Measurements from ENCODE around the gene PHACTR1.
A peak's percentile ranks its signal among the peaks of the same experiment; 100 is the strongest.

Gene PHACTR1

DNA sequence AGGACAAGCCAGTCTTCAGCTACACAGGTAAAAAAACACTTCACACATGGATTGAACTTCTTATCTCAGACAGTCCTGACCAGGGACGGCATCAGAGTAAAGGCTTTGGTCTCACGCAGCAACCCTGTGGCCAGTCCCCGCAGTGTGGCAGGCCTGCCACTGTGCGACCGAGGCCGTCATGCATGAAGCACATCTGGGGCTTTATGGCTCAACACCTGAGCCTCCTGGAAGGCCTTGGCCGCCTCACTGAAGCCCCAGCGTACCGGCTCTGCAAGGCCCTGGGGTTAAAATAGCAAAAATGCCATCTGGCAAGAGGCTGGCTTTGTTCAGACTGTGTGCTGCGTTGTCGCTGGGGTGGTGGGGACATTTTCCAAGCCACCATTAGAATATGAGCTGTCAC is 579.0 kb downstream of the PHACTR1 start:
- no peak for TF ChIP-seq Cebpa-rat (IDR thresholded peaks at IDR 0.05)
- no peaks in the 10 kb centered on the region for H3K27me3 ChIP-seq
- peak overlapping the region; percentile 82 for H3K9ac ChIP-seq
- no peaks in the 10 kb centered on the region for H4K20me1 ChIP-seq
- peaks cover 69% of the 10 kb centered on the region for H3K4me1 ChIP-seq
- peak overlapping the region; percentile 90 for H3K4me2 ChIP-seq
- H3K9me3 ChIP-seq, result no peaks in the 10 kb centered on the region; the same call in 1 of the 2 replicates
- H3K36me3 ChIP-seq, result peaks cover 58% of the 10 kb centered on the region
- peak overlapping the region; percentile 97 for H3K27ac ChIP-seq
- H3K4me3 ChIP-seq, result peak overlapping the region; percentile 35

DNA sequence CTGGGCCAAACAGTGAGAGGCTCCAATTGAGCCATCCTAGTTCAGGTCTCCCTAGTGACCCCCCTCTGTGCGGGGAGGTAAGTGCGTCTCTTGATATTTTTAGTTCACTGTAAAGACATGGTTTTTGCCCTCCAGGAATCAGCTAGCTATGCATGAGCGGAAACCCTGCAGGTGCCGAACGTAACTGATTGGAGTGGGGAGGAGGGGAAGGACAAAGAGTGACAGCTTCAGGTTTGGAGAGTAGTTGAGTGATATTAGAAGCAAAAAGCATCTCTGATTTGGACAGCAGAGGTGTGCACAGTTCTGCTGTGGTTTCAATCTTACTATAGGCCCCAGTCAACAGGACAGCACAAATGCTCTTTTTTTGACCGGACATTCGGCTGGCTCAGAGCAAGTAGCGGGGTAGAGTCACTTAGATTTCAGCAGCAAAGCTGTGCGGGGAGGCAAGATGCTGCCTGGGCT is 580.0 kb downstream of the PHACTR1 start:
- peak overlapping the region; percentile 82 for H3K9ac ChIP-seq
- H3K4me3 ChIP-seq, result peak overlapping the region; percentile 35
- no peaks in the 10 kb centered on the region for H4K20me1 ChIP-seq
- H3K4me1 ChIP-seq, result peaks cover 79% of the 10 kb centered on the region
- H3K27ac ChIP-seq, result peak overlapping the region; percentile 97
- H3K36me3 ChIP-seq, result peaks cover 56% of the 10 kb centered on the region
- TF ChIP-seq Cebpa-rat (IDR thresholded peaks at IDR 0.05), result no peak
- no peaks in the 10 kb centered on the region for H3K27me3 ChIP-seq
- no peaks in the 10 kb centered on the region for H3K9me3 ChIP-seq
- H3K4me2 ChIP-seq, result peak overlapping the region; percentile 90

DNA sequence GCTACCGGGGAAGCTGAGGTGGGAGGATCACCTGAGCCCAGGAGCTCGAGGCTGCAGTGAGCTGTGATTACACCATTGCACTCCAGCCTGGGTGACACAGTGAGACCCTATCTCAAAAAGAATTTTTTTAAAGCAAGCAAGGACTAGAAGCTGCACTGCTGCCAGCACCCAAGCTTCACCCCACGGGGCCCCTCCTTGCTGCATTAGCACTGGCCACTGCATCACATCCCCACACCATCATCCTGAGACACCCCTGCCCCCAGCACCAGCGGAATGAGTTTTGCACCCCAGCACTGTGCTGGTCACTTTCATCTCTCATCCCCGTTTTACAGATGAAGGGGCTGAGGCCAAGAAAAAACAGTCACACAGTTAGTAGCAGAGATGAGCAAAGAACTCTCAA is 580.8 kb downstream of the PHACTR1 start:
- Histone ChIP-seq H3K9me3 (no peaks in the 10 kb centered on the region), H3K36me3 (peaks cover 56% of the 10 kb centered on the region), H3K9ac (peak overlapping the region; percentile 82), H3K27ac (peak overlapping the region; percentile 97), H3K4me1 (peaks cover 87% of the 10 kb centered on the region), H4K20me1 (no peaks in the 10 kb centered on the region), H3K4me3 (no peak overlapping the region), H3K4me2 (peak overlapping the region; percentile 90), H3K27me3 (no peaks in the 10 kb centered on the region)
- TF ChIP-seq Cebpa-rat (IDR thresholded peaks at IDR 0.05), result no peak

DNA sequence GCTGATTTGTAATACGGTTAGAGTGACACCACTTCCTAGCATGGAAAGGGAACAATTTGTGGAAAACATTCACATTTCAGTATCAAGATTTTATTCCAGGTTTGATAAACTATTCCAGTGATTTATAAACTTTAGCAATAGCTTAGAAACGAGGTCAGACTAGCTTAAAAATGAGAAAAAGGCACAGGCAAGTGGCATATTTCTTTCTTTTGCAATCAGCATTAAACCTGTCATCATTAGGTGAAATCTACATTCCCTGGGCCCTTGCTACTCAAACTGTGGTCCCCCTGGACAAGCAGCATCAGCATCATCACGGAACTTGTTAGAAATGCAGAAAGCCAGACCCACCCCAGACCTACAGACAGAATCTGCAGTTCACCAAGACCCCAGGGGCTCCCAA is 581.9 kb downstream of the PHACTR1 start:
- peak overlapping the region; percentile 82 for H3K9ac ChIP-seq
- peak overlapping the region; percentile 90 for H3K4me2 ChIP-seq
- peak overlapping the region; percentile 44 for H3K4me3 ChIP-seq
- H3K27ac ChIP-seq, result peak overlapping the region; percentile 97
- H3K36me3 ChIP-seq, result peaks cover 48% of the 10 kb centered on the region
- no peaks in the 10 kb centered on the region for H4K20me1 ChIP-seq
- TF ChIP-seq Cebpa-rat (IDR thresholded peaks at IDR 0.05), result no peak
- H3K4me1 ChIP-seq, result peaks cover 98% of the 10 kb centered on the region
- H3K9me3 ChIP-seq, result no peaks in the 10 kb centered on the region
- H3K27me3 ChIP-seq, result no peaks in the 10 kb centered on the region

DNA sequence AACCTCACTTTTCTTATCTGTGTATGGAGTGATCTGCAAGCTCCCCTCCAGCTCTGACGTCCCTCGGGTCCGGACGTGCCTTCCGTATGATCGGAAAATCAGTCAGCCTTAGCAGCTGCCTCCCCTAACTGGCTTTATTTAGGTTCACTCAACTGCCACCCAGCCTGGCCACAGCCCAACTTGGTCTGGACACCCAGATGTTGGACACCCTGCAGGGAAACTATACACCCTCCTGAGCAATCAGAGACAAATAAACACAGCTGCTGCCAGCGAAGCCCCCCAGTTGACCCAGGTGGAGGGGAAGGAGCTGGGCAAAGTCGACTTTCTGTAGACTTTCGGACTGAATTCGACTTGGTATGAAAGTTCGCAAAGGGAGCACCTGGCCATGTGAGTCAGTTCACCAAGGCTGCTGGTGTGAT is 582.8 kb downstream of the PHACTR1 start:
- Histone ChIP-seq H3K9me3 (no peaks in the 10 kb centered on the region), H3K27ac (peak overlapping the region; percentile 97), H3K4me3 (peak overlapping the region; percentile 44), H4K20me1 (no peaks in the 10 kb centered on the region), H3K9ac (peak overlapping the region; percentile 82), H3K36me3 (peaks cover 42% of the 10 kb centered on the region), H3K4me1 (peaks cover 100% of the 10 kb centered on the region), H3K4me2 (peak overlapping the region; percentile 90), H3K27me3 (no peaks in the 10 kb centered on the region)
- TF ChIP-seq Cebpa-rat (IDR thresholded peaks at IDR 0.05), result no peak

DNA sequence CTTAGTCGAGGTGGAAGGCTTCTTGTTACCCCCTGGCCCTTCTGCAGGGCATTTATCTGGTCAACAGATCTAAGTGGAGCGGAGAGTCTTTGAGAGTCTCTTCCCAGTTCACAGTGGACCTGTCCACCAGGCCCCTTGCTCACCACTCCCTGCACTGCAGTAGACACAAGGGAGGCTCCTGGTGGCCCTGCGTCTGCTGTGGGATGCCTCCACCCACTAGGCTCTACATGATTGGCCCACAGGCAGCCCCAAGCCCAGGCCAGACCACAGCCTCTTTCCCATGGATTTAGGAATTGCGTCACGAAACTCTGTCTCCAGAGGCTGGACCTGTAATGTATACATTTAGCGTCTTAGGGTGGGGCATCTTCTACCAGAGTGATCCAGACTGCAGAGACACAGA is 583.4 kb downstream of the PHACTR1 start:
- H3K9ac ChIP-seq, result peak overlapping the region; percentile 82
- H3K36me3 ChIP-seq, result peaks cover 42% of the 10 kb centered on the region
- TF ChIP-seq Cebpa-rat (IDR thresholded peaks at IDR 0.05), result 0 out of 2 replicates have a peak, but pooled peaks have one; percentile 12
- peak overlapping the region; percentile 90 for H3K4me2 ChIP-seq
- H3K4me1 ChIP-seq, result peaks cover 100% of the 10 kb centered on the region
- H4K20me1 ChIP-seq, result no peaks in the 10 kb centered on the region
- no peaks in the 10 kb centered on the region for H3K27me3 ChIP-seq
- peak overlapping the region; percentile 44; the same call in 1 of the 2 replicates for H3K4me3 ChIP-seq
- H3K27ac ChIP-seq, result peak overlapping the region; percentile 97
- H3K9me3 ChIP-seq, result no peaks in the 10 kb centered on the region

DNA sequence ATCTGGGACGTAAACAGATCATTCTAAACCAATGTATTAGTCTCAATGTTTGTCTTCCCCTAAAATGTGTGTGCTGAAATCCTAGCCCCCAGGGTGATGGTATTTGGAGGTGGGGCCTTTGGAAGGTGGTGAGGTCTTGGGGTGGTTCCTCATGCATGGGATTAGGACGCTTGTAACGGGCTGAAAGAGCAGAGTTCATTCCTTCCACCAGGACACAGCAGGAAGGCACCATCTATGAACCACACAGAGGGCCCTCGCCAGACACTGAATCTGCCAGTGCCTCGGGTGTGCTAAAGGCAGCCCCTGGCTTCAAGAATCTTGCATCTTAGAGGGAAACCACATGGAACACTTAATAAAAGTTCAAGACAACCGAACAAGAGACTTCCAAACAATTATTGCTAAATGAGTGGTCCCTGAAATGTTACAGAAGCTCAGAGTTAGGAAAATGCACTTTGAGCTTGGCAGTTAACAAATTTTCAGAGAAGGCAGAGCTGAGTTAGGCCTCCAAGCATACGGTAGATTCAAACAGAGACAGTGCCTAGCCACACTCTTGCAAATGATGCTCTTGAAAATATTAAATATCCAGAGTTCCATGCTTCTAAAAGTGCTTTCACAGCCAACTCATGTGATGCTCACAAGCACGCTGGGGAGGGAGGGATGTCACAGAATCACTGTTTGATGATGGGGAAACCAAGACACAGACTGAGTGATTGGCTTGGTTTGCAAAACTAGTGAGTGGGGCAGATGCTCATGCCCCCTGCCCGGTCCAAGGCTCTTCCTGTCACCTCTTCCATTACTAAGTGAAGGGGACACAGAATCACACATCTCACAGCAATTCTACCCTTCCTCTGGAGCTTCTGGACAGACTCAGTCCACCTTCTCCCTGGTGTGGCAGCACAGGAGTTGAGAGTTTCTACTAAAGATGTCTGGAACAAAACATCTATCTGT is 584.4 kb downstream of the PHACTR1 start:
- H3K4me2 ChIP-seq, result peak overlapping the region; percentile 90
- peak overlapping the region; percentile 82 for H3K9ac ChIP-seq
- H4K20me1 ChIP-seq, result no peaks in the 10 kb centered on the region

DNA sequence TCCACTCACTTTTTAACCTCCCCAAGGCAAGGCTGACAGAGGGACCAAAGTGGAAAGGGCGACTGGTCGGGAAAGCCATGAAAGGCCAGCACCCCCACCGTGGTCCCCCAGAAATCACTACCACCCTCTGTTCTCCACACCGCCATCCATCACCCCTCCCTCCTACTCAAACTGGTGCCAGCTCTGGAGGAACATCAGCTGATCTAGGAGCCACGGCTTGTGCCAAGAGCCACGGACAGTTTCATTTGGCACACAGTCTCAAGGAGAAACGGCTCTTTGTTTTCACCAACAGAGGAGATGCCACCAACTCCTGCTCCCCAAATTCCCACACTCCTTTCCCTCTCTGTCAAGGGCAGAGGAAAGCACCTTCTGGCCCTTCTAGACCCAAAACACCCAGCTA is 585.7 kb downstream of the PHACTR1 start:
- peak overlapping the region; percentile 90 for H3K4me2 ChIP-seq
- TF ChIP-seq Cebpa-rat (IDR thresholded peaks at IDR 0.05), result no peak
- no peaks in the 10 kb centered on the region for H4K20me1 ChIP-seq
- H3K9ac ChIP-seq, result peak overlapping the region; percentile 82
- H3K27ac ChIP-seq, result peak overlapping the region; percentile 97
- H3K9me3 ChIP-seq, result no peaks in the 10 kb centered on the region
- no peak overlapping the region for H3K4me3 ChIP-seq
- no peaks in the 10 kb centered on the region for H3K27me3 ChIP-seq
- peaks cover 56% of the 10 kb centered on the region for H3K36me3 ChIP-seq
- peaks cover 87% of the 10 kb centered on the region for H3K4me1 ChIP-seq

More for the DNA sequence above, 584.4 kb downstream of the PHACTR1 start:
- peaks cover 100% of the 10 kb centered on the region for H3K4me1 ChIP-seq
- peak overlapping the region; percentile 97 for H3K27ac ChIP-seq
- H3K4me3 ChIP-seq, result no peak overlapping the region
- no peaks in the 10 kb centered on the region for H3K9me3 ChIP-seq
- TF ChIP-seq Cebpa-rat (IDR thresholded peaks at IDR 0.05), result no peak
- H3K36me3 ChIP-seq, result peaks cover 45% of the 10 kb centered on the region
- H3K27me3 ChIP-seq, result no peaks in the 10 kb centered on the region

DNA sequence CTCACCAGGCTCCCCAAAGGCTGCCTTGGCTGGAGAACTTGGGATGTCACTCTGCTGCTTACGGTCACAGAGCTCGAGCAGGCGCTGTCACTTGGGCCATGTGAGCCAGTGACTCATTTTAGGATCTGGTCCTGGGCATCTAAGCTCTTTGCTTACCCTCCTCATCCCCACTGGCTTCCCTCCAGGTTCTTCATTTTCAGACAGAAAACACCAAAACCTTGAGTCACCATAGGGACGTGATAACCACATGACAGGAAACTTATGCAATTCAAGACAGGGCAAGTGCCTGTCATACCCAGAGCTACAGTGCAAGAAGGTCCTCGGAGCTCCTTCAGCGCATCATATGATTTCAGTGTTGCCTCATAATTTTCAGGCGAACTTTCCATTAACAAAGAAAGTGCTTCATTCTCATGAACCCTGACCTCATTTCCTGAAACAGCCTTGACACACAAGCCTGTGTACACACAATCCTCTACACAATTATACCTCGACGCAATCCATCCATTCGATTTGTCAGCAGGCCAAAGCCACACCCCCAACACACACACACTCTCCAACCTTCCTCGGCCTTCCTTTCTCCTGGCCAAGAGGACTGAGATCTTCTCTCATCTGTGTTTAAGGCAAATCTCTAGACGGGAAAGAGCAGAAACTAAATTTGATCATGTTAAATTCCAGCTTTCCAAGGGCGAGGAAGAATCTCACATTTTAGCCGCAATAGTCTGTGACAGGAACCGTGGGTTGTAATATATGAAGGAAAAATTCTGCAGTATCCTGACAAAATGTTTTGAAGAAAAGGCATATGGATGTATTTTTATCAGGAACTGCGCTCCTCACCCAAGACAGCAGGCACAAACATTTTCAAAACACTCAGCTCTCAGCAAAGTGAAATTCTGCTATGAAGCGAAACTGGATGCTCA is 586.4 kb downstream of the PHACTR1 start:
- H4K20me1 ChIP-seq, result no peaks in the 10 kb centered on the region
- H3K9me3 ChIP-seq, result no peaks in the 10 kb centered on the region
- peaks cover 84% of the 10 kb centered on the region for H3K4me1 ChIP-seq
- H3K27me3 ChIP-seq, result no peaks in the 10 kb centered on the region
- peak; percentile 85 for TF ChIP-seq Cebpa-rat (IDR thresholded peaks at IDR 0.05)
- peak overlapping the region; percentile 90 for H3K4me2 ChIP-seq
- H3K4me3 ChIP-seq, result no peak overlapping the region; the same call in 1 of the 2 replicates
- H3K9ac ChIP-seq, result peak overlapping the region; percentile 82
- peaks cover 63% of the 10 kb centered on the region for H3K36me3 ChIP-seq
- H3K27ac ChIP-seq, result peak overlapping the region; percentile 97
